Raji (cell line): Measurements from ENCODE around the gene SLITRK1.

Experiments used
- POLR2A ChIP-seq: IDR thresholded peaks from 2 replicates; pipeline ENCODE4 v1.6.1; 2011; ENCODE audit warnings: low read depth, low read length, control low read depth; ENCODE audit not compliant: insufficient read depth

The SLITRK1 gene

DNA sequence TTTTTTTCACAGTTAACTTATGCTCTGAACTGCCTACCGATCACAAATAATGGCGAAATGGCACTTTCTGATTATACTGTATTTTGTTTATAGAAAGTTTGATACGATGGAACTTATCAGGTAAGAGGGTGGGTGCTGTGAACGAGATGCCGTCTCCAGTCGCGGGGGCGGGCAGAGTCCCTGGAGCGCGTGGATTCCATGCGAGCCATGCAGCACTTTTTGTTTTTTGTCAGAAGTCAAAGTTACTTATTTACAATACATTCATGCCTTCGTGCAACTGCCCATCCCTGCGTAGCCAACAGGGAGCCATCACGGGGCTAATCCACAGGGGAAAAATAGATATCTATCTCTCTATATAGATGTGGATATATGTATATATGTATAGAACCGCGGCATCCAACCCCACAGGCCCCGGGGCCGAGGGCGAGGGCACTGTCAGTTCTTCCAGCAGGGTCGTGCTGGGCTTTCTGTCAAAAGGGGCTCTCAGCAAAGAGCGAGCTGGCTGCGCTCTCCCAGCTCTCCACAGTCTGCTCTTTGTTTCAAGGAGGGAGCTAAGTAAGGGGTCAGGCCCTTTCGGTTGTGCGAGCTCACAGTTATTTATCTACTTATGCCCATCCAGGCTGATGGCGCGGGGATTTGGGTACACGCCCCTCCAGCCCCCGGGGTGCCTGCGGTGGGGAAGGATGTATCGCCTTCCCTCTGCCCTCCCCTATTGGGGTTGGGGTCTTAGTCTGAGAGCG lies 3.4 kb downstream of the SLITRK1 start:
- TF ChIP-seq POLR2A = no peak

DNA sequence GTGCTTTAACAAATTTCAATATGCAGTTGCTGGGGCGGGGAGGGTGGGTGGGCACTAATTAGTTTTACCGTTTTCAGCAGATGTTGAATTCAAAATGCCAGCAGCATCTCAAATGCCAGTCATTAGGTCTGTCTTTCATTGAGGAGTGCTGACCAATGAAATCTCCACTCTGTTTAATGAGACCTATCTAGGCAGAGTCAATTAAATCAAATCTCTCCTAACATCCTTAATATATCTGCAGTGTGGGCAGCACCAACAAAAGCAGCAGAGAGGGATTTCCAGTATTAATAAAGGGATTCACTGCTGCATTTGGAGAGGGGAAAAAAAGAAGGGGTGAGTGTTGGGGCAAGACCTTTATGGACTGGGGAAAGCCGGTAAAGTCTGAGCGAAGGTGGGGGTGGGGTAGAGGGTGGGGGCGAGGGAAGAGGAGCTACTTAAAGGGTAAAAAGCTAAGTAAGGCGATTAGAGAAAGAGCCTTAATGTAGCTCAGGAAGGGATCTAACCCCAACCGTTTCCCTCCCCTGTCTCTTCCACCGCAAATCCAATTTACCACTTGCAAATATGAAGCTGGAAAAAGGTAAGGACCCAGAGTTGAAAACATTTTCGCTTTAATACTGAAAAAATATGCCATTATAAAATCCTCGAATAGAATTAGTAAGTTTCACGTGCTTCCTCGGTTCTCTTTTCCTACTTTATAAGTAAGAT lies 4.5 kb downstream of the SLITRK1 start:
- TF ChIP-seq POLR2A = no peak

DNA sequence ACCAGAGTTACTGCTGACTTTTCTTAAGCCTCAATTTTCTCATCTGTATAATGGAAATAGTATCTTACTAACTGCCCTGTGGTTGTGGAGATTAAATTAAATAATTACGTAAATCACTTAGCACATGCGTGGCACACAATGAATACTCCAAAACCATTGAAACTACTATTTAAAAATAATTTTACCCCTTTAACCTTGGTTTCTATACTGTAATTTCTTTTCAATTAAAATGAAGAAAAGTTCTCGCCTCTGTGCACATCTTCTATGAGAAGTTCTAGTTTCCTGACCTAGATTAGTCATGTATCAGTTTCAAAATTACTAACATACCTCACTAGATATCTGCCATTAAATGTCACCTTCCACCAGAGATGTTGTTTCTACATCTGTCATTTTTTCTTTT lies 5.7 kb downstream of the SLITRK1 start:
- no peak for TF ChIP-seq POLR2A

DNA sequence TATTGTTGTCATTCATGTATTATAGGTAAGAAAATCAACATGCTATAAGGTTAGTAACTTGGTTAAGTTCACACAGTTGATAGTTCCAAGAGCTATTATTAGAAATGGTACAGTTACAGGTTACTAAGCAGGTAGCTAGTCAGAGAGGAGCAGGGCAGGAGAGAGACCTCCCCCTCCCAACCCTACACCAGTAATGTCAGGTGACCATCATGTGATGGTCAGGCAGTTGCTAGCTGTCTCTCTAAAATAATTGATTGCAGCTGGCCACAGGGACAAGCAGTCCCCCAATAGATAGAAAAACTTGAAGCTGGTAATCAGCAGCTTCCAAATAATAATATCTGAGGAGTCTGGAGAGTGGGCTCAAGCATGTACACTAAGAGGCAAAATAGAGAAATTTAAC lies 14.6 kb downstream of the SLITRK1 start:
- TF ChIP-seq POLR2A = no peak

DNA sequence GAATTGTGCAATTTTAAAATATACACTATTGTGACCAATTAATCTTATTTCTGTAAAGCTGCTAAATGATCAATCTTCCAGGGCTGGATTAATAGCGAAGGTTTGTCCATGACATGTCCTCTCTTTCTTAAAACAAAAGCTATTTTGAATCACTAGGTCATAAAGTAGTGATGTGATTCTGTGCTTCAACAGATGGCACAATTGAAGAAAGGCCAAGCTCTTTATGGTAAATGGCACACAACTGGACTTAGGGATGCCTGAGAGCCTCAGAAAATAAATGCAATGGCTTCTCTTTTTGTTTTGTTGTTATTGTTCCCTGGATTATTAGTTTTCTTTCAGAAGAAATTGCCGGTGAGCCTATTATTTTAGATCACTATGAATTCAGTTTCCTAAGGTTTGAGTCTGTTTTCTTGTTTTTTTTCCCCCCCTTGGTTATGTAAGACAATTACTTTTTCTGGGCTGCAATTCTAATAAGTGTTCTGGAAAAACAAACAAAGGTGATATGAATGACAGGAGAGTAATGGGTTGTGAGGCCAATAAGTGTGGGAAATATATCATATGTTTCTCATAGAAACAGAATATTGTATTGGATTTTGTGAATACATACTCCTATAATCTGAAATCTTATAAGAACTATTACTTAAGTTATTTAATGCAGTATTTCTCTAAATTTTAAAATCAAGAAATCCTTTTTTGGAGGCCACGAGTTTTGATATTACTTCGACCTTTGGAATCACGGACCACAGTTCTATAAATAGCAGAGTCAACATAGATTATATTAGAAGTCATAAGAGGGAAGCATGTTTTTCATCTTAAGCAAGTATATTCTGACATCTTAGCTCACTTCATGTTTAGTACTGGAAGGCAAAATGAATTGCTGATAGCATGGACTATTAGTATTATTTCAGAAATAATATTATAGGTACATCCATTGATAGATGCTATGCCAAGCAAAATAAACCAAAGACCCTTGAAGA lies 16.8 kb downstream of the SLITRK1 start:
- no peak for TF ChIP-seq POLR2A

DNA sequence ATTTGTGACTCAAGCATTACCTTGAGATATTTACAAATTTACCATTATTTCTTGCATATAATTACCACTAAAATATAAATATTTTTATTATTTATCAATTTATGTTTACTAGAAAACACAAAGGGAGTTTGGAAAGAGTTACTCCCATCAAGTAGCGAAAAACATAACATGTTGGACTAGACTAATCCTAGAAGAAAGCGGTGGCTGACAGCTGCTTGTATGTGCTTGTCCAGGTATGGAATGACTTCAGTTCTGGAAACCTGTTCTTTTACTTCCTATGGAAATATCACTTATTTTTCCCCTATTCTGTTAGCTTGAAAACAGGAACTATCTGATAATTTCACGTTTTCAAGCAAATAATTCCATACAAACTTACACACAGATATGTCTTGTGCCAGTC lies 28.5 kb downstream of the SLITRK1 start:
- TF ChIP-seq POLR2A = no peak

DNA sequence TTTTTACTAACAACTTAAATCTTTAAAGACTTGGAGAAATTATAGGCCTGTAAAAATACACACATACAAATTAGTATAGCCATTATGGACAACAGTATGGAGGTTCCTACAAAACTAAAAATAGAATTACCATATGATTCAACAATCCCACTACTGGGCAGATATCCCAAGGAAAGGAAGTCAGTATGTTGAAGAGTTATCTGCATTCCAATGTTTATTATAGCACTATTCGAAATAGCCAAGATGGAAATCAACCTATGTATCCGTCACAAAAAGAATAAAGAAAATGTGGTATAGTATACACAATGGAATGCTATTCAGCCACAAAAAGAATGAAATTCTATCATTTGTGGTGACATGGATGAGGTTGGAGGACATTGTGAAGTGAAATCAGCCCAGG lies 37.2 kb downstream of the SLITRK1 start:
- no peak for TF ChIP-seq POLR2A

DNA sequence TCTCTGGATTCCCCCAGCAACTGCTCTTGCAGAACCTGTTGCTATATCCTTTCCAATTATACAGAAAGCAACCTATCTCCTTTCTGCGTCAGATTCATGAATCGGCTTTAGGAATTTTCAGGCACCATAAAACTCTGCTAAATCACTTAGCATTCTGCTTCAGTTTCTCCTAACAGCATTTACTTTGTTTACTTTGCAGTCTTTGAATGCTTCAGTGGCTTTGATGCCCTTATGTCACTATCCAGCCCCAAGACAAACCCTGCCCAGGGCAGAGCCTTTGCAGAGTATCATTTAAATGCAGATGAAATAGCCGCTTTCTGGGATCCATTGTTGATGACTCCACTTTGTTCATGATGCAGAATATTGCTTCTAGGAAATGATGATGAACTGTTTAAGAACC lies 43.1 kb downstream of the SLITRK1 start:
- TF ChIP-seq POLR2A = no peak

DNA sequence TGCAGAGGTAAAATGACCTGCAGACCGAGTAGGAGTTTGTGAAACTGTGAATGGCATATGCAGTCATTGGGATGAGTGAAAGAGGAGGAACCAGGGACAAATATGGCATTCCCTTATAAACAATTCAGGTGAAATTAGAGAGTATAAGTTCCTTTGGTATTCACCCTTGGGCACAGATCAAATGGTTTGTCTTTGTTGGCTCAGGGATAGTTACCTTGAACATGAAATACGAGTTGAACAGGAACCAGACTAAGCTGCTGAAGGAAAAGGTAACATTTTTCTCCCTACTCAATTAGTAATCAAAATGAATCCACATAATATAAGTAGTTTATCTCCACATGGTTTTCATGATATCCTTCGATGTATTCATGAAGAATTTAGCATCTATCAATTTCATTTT lies 50.5 kb downstream of the SLITRK1 start:
- TF ChIP-seq POLR2A = no peak

DNA sequence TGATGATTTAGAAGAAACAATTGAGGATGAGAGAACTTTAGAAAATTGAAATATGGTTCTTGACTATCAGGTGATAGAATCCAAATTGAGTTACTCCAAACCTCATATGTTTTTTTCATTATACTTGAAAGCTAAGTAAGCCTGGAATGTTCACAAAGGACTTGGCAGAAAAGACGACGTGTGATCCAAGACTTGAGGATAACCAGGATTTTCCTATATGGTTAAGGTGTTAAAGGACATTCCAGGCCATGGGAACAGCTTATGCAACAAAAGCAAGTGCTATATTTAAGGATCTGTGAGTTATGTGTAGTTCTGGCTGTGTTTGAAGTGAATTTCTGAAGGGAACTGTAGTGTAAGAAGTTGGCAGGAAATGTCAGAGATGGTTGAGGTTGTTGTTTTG lies 52.5 kb downstream of the SLITRK1 start:
- no peak for TF ChIP-seq POLR2A

DNA sequence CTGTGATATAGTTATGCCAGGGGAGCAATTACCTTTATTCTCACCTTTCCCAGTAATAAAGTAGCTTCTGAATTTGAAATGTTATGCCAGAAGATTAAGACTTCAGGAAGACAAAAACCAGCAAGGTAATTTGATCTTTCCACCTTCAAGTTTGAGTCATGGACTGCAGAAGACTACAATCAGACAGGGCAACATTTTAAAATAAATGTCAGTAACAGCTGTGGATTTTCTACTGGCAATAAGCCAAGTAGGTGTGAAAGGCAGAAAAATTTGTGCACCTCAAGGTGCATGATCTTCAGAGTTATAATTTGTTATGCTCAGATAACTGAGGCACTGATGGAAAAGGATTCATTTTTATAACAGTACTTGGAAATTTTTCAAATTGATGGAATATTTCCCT lies 54.9 kb downstream of the SLITRK1 start:
- no peak for TF ChIP-seq POLR2A
